ENCODE data around the gene MATK. TPM values are rescaled to one million over a fixed set of nuclear protein-coding genes. Genes with fewer than 3 reads are reported as not detected.

Gene MATK
- polyA plus RNA-seq, 1 donor from 2014 or later: 2.6 TPM

DNA sequence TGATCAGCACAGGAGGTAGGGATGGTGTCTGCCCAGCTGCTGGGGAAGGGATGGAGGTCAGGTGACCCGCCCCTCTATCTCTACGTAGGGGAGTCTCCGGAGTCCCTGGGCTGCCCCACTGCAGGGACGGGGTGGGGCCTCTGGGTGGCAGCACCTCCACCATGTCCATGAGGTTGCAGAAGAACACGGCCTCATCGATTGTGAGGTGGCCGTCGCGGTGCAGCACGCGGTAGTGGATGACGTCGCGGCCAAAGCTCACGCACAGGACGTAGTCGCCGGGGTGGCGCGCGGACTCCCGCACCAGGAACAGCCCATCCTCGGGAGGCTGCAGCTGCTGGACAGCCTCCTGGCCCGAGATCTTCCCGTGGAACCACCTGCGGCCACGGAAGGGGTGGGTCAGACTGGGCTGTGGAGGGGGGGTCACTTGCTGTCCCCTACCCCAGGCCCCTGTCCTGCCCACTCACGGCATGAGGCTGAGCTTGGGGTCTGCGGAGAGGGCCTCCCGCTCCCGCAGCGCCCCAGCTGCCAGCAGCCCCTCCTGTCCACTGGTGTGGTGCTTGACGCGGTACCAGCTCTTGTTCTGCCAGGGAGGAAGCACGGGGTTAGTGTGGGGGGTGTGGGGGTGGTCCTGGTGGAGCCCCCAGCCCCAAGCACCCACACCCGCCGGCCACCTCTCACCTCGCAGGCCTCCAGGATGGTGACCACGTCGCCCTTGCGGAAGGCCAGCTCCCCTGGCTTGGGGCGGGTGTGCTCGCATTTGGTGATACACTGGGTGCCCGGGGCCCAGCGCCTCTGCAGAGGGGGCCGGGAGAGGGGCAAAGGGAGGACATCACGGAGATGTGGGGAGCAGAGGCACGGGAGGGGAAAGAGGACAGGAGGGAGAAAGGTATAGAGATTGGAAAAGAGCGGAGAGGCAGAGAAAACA, 2.3 kb downstream of the MATK start:
- no peak overlapping the region for H3K27ac ChIP-seq (ENCODE audit: low read length)
- no peak overlapping the region for H3K9ac ChIP-seq (ENCODE audit: low read length)
- peaks cover 34% of the 10 kb centered on the region for H3K27me3 ChIP-seq (ENCODE audit: insufficient read depth, low read depth, low read length)
- no peaks in the 10 kb centered on the region for H3K79me2 ChIP-seq (replicated peaks; ENCODE audit: insufficient read depth, low read length)
- peaks cover 5% of the 10 kb centered on the region for H3K9me3 ChIP-seq (ENCODE audit: low read length)
- no peaks in the 10 kb centered on the region for H3F3A ChIP-seq (ENCODE audit: insufficient read depth, low read length, poor library complexity, severe bottlenecking)
- H3K36me3 ChIP-seq (ENCODE audit: insufficient read depth, low read length): no peaks in the 10 kb centered on the region
- H2AFZ ChIP-seq (ENCODE audit: low read depth, low read length): no peak overlapping the region
- H3K4me3 ChIP-seq (ENCODE audit: low read length): no peak overlapping the region
- no peak overlapping the region for H3K4me2 ChIP-seq (ENCODE audit: low read length)
- no peaks in the 10 kb centered on the region for H3K9me2 ChIP-seq (ENCODE audit: insufficient read depth, low read length)
- TF ChIP-seq MXI1 (conservative IDR thresholded peaks at IDR 0.05; ENCODE audit: poor library complexity, severe bottlenecking) (no peak), EZH2 (IDR thresholded peaks at IDR 0.05; ENCODE audit: borderline replicate concordance, insufficient read depth, low read length, poor library complexity, severe bottlenecking) (no peak), POLR2AphosphoS5 (IDR thresholded peaks at IDR 0.05) (no peak), SMC3 (conservative IDR thresholded peaks at IDR 0.05; ENCODE audit: poor library complexity) (no peak), RAD21 (conservative IDR thresholded peaks at IDR 0.05) (no peak), TAF1 (IDR thresholded peaks at IDR 0.05; ENCODE audit: low read depth) (no peak), EP300 (conservative IDR thresholded peaks at IDR 0.05; ENCODE audit: poor library complexity, severe bottlenecking) (no peak)
- TF ChIP-seq, protein P1, sequence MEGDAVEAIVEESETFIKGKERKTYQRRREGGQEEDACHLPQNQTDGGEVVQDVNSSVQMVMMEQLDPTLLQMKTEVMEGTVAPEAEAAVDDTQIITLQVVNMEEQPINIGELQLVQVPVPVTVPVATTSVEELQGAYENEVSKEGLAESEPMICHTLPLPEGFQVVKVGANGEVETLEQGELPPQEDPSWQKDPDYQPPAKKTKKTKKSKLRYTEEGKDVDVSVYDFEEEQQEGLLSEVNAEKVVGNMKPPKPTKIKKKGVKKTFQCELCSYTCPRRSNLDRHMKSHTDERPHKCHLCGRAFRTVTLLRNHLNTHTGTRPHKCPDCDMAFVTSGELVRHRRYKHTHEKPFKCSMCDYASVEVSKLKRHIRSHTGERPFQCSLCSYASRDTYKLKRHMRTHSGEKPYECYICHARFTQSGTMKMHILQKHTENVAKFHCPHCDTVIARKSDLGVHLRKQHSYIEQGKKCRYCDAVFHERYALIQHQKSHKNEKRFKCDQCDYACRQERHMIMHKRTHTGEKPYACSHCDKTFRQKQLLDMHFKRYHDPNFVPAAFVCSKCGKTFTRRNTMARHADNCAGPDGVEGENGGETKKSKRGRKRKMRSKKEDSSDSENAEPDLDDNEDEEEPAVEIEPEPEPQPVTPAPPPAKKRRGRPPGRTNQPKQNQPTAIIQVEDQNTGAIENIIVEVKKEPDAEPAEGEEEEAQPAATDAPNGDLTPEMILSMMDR (IDR thresholded peaks at IDR 0.05; ENCODE audit: poor library complexity, severe bottlenecking): no peak
- TF ChIP-seq, protein P2, sequence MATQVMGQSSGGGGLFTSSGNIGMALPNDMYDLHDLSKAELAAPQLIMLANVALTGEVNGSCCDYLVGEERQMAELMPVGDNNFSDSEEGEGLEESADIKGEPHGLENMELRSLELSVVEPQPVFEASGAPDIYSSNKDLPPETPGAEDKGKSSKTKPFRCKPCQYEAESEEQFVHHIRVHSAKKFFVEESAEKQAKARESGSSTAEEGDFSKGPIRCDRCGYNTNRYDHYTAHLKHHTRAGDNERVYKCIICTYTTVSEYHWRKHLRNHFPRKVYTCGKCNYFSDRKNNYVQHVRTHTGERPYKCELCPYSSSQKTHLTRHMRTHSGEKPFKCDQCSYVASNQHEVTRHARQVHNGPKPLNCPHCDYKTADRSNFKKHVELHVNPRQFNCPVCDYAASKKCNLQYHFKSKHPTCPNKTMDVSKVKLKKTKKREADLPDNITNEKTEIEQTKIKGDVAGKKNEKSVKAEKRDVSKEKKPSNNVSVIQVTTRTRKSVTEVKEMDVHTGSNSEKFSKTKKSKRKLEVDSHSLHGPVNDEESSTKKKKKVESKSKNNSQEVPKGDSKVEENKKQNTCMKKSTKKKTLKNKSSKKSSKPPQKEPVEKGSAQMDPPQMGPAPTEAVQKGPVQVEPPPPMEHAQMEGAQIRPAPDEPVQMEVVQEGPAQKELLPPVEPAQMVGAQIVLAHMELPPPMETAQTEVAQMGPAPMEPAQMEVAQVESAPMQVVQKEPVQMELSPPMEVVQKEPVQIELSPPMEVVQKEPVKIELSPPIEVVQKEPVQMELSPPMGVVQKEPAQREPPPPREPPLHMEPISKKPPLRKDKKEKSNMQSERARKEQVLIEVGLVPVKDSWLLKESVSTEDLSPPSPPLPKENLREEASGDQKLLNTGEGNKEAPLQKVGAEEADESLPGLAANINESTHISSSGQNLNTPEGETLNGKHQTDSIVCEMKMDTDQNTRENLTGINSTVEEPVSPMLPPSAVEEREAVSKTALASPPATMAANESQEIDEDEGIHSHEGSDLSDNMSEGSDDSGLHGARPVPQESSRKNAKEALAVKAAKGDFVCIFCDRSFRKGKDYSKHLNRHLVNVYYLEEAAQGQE (IDR thresholded peaks at IDR 0.05; ENCODE audit: borderline replicate concordance): no peak
- no peaks in the 10 kb centered on the region for H4K20me1 ChIP-seq (ENCODE audit: insufficient read depth)

DNA sequence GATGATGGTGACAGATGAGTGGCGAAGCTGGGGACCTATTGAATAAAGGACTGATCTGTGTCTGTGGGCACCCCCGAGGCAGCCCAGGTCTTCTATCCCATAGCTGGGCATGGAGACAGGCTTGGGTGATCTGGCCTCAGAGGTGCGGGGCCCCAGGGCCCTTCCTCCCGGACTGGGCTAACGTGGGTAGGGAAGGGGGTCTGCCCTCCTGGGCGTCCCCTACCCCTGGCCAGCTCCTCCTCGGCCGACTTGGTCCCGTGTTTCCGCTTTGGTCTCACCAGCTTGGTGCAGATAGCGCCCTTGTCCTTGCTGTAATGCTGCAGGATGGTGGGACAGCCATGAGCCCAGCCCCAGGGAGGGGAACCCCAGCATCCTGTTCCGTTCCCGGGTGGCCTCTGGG, 3.3 kb downstream of the MATK start:
- no peaks in the 10 kb centered on the region for H3K9me2 ChIP-seq (ENCODE audit: insufficient read depth, low read length)
- H3K9ac ChIP-seq (ENCODE audit: low read length): no peak overlapping the region
- H3K79me2 ChIP-seq (replicated peaks; ENCODE audit: insufficient read depth, low read length): no peaks in the 10 kb centered on the region
- TF ChIP-seq MXI1 (conservative IDR thresholded peaks at IDR 0.05; ENCODE audit: poor library complexity, severe bottlenecking): no peak
- TF ChIP-seq, protein P1 (IDR thresholded peaks at IDR 0.05; ENCODE audit: poor library complexity, severe bottlenecking): no peak
- TF ChIP-seq, protein P2 (IDR thresholded peaks at IDR 0.05; ENCODE audit: borderline replicate concordance): no peak
- no peaks in the 10 kb centered on the region for H4K20me1 ChIP-seq (ENCODE audit: insufficient read depth)
- peaks cover 5% of the 10 kb centered on the region for H3K9me3 ChIP-seq (ENCODE audit: low read length)
- no peak overlapping the region for H2AFZ ChIP-seq (ENCODE audit: low read depth, low read length)
- H3F3A ChIP-seq (ENCODE audit: insufficient read depth, low read length, poor library complexity, severe bottlenecking): no peaks in the 10 kb centered on the region
- no peak overlapping the region for H3K4me3 ChIP-seq (ENCODE audit: low read length)
- no peak overlapping the region for H3K27ac ChIP-seq (ENCODE audit: low read length)
- no peaks in the 10 kb centered on the region for H3K36me3 ChIP-seq (ENCODE audit: insufficient read depth, low read length)
- H3K4me2 ChIP-seq (ENCODE audit: low read length): no peak overlapping the region
- H3K27me3 ChIP-seq (ENCODE audit: insufficient read depth, low read depth, low read length): peaks cover 34% of the 10 kb centered on the region

All from neural cell (in vitro differentiated cells).